HCT116 (cell line): ENCODE results near the gene TREM2. TPM values are rescaled to one million over a fixed set of nuclear protein-coding genes. Genes with fewer than 3 reads are reported as not detected.

ENCODE experiments used
- ATAC-seq: fragments of 200-7000 bp; cut with Tn5 transposase; 2 replicates; pipeline ENCODE4 v1.9.1; 2020; ENCODE audit warnings: mild to moderate bottlenecking, moderate library complexity
- BruUV-seq: library from RNA; stranded (reverse); fragments of 400-500 nt; replicated peaks from 2 replicates; lab custom pipeline; 2021; lab: Mats Ljungman, UMichigan
- CTCF ChIA-PET: fragments of 300-600 bp; sonication (Branson Sonifier 250); formaldehyde crosslinking; loops from one replicate; lab custom pipeline; 2021; ENCODE audit warnings: antibody characterized with exemption; lab: Charles Lee
- POLR2A ChIA-PET: fragments of 300-600, 350-600 bp; sonication (Branson Sonifier 250); formaldehyde crosslinking; loops from one replicate; lab custom pipeline; 2021; ENCODE audit warnings: antibody characterized with exemption; lab: Charles Lee
- RAD21 ChIA-PET, 2 experiments: fragments of 300-600 bp; sonication (Branson Sonifier 250); formaldehyde crosslinking; loops; one replicate each; lab custom pipeline; 2023; ENCODE audit warnings: low total read pairs in 2 of 2; ENCODE audit not compliant: uncharacterized antibody in 2 of 2, unreplicated experiment in 2 of 2, low non-redundant PET in 1 of 2; lab: Charles Lee
- DNase-seq: peaks from one replicate; pipeline ENCODE4 v3.0.0-alpha.2; 2010; ENCODE audit warnings: low read depth, low spot score
- H2AFZ ChIP-seq: fragments of 200-600 bp; shearing (Covaris generic), sonication (generic); 2 replicates; pipeline ENCODE4 v1.6.1; 2017; ENCODE audit warnings: low read depth, mixed run types, mixed read lengths, antibody characterized with exemption, low read length; ENCODE audit not compliant: poor library complexity, severe bottlenecking
- H3K27ac ChIP-seq: 2 replicates; pipeline ENCODE4 v1.5.1; 2012; ENCODE audit warnings: low read depth, low read length
- H3K27me3 ChIP-seq: fragments of 200-600 bp; sonication (generic); 2 replicates; pipeline ENCODE4 v1.6.1; 2016; ENCODE audit warnings: mixed run types, low read length, mixed read lengths; ENCODE audit not compliant: insufficient read depth
- H3K36me3 ChIP-seq, 2 experiments: fragments of 200-500 bp in 1 of 2; fragments of 200-600 bp in 1 of 2; sonication (Bioruptor generic) in 1 of 2; sonication (generic) in 1 of 2; 2 replicates each; pipeline versions ENCODE4 v1.5.1 to v1.6.1; 2014 to 2016; ENCODE audit warnings: low read length in 2 of 2, inconsistent platforms in 1 of 2, mixed read lengths in 1 of 2, mixed run types in 1 of 2; ENCODE audit not compliant: insufficient read depth in 2 of 2, control insufficient read depth in 1 of 2
- H3K4me1 ChIP-seq, 2 experiments: fragments of 200-600 bp in 1 of 2; sonication (generic) in 1 of 2; 2 replicates each; pipeline versions ENCODE4 v1.5.1 to v1.6.1; 2012 to 2017; ENCODE audit warnings: low read length in 2 of 2, inconsistent platforms in 1 of 2, mild to moderate bottlenecking in 1 of 2, mixed read lengths in 1 of 2, mixed run types in 1 of 2, moderate library complexity in 1 of 2; ENCODE audit not compliant: insufficient read depth in 2 of 2, control insufficient read depth in 1 of 2
- H3K4me2 ChIP-seq: fragments of 200-600 bp; sonication (generic); 2 replicates; pipeline ENCODE4 v1.6.1; 2017; ENCODE audit warnings: mixed run types, low read length, mixed read lengths
- H3K4me3 ChIP-seq, 2 experiments: fragments of 200-600 bp in 1 of 2; sonication (generic) in 1 of 2; replicated peaks in 1 of 2; 2 replicates each; pipeline ENCODE4 v1.5.1; 2011 to 2016; ENCODE audit warnings: low read length in 2 of 2, control low read depth in 1 of 2, low read depth in 1 of 2, mild to moderate bottlenecking in 1 of 2, mixed read lengths in 1 of 2, mixed run types in 1 of 2
- H3K79me2 ChIP-seq: fragments of 200-600 bp; sonication (generic); 2 replicates; pipeline ENCODE4 v1.6.1; 2017; ENCODE audit warnings: mild to moderate bottlenecking, mixed run types, low read length, moderate library complexity, mixed read lengths; ENCODE audit not compliant: insufficient read depth
- H3K9ac ChIP-seq: fragments of 200-600 bp; sonication (generic); 2 replicates; pipeline ENCODE4 v1.6.1; 2016; ENCODE audit warnings: low read length, mixed read lengths
- H3K9me2 ChIP-seq: fragments of 200-600 bp; sonication (generic), shearing (Covaris generic); 2 replicates; pipeline ENCODE4 v1.6.1; 2017; ENCODE audit warnings: mixed run types, mild to moderate bottlenecking, moderate library complexity; ENCODE audit not compliant: insufficient read depth
- H3K9me3 ChIP-seq, 2 experiments: fragments of 200-500 bp in 1 of 2; fragments of 200-600 bp in 1 of 2; sonication (Bioruptor generic) in 1 of 2; sonication (generic) in 1 of 2; 2 replicates each; pipeline ENCODE4 v1.6.1; 2014 to 2017; ENCODE audit warnings: low read length in 2 of 2, mixed read lengths in 2 of 2, inconsistent platforms in 1 of 2, low read depth in 1 of 2, mild to moderate bottlenecking in 1 of 2, mixed run types in 1 of 2, moderate library complexity in 1 of 2; ENCODE audit not compliant: control insufficient read depth in 1 of 2, insufficient read depth in 1 of 2
- H4K20me1 ChIP-seq: fragments of 200-600 bp; sonication (generic), shearing (Covaris generic); 2 replicates; pipeline ENCODE4 v1.6.1; 2017; ENCODE audit warnings: mixed run types, mild to moderate bottlenecking, moderate library complexity; ENCODE audit not compliant: insufficient read depth
- EGR1 ChIP-seq: IDR thresholded peaks from 2 replicates; pipeline ENCODE4 v1.6.1; 2012; ENCODE audit warnings: low read depth
- ELF1 ChIP-seq: IDR thresholded peaks from 2 replicates; pipeline ENCODE4 v1.6.1; 2012; ENCODE audit warnings: low read depth, borderline replicate concordance
- EZH2 ChIP-seq: fragments of 200-600 bp; sonication (generic); IDR thresholded peaks from 2 replicates; pipeline ENCODE4 v1.6.1; 2017; ENCODE audit warnings: antibody characterized with exemption, mixed run types
- EZH2phosphoT487 ChIP-seq: fragments of 200-600 bp; IDR thresholded peaks from 2 replicates; pipeline ENCODE4 v1.6.1; 2018; ENCODE audit warnings: antibody characterized with exemption, borderline replicate concordance
- FOSL1 ChIP-seq: IDR thresholded peaks from 2 replicates; pipeline ENCODE4 v1.6.1; 2012; ENCODE audit warnings: low read depth
- JUND ChIP-seq: IDR thresholded peaks from 2 replicates; pipeline ENCODE4 v1.6.1; 2012
- POLR2A ChIP-seq: IDR thresholded peaks from 2 replicates; pipeline ENCODE4 v1.7.0; 2011; ENCODE audit warnings: borderline replicate concordance; ENCODE audit not compliant: insufficient read depth, insufficient read length; ENCODE audit errors: extremely low read depth
- POLR2AphosphoS5 ChIP-seq: IDR thresholded peaks from 2 replicates; pipeline ENCODE4 v1.6.1; 2011; ENCODE audit warnings: mild to moderate bottlenecking, low read depth, low read length, moderate library complexity
- RAD21 ChIP-seq: IDR thresholded peaks from 2 replicates; pipeline ENCODE4 v1.6.1; 2012; ENCODE audit warnings: low read depth, mild to moderate bottlenecking
- SP1 ChIP-seq: IDR thresholded peaks from 2 replicates; pipeline ENCODE4 v1.6.1; 2012; ENCODE audit warnings: low read depth
- SRF ChIP-seq: IDR thresholded peaks from 2 replicates; pipeline ENCODE4 v1.6.1; 2012; ENCODE audit warnings: low read depth
- TCF7L2 ChIP-seq: IDR thresholded peaks from 2 replicates; pipeline ENCODE4 v1.7.0; 2011; ENCODE audit warnings: borderline replicate concordance, inconsistent platforms; ENCODE audit not compliant: insufficient read depth, insufficient read length; ENCODE audit errors: extremely low read depth
- YY1 ChIP-seq: IDR thresholded peaks from 2 replicates; pipeline ENCODE4 v1.6.1; 2011; ENCODE audit warnings: low read length, low read depth, moderate library complexity, mild to moderate bottlenecking; ENCODE audit not compliant: insufficient replicate concordance; ENCODE audit errors: extremely low read depth
- ZBTB33 ChIP-seq: IDR thresholded peaks from 2 replicates; pipeline ENCODE4 v1.6.1; 2011; ENCODE audit warnings: mild to moderate bottlenecking, low read length, moderate library complexity; ENCODE audit not compliant: insufficient replicate concordance; ENCODE audit errors: extremely low read depth
- ZFX ChIP-seq: fragments of 450-650 bp; IDR thresholded peaks from 2 replicates; pipeline ENCODE4 v1.6.1; 2017
- ZNF274 ChIP-seq: fragments of 200-500 bp; sonication (Bioruptor generic); IDR thresholded peaks from 2 replicates; pipeline ENCODE4 v1.6.1; 2014; ENCODE audit warnings: mild to moderate bottlenecking, low read depth, low read length, inconsistent platforms
- intact Hi-C: fragments of 100-400 bp; cut with micrococcal nuclease; formaldehyde crosslinking; loops from 2 replicates; pipeline ENCODE4 v1.10.0; 2022
- total RNA-seq: library from RNA; stranded (reverse); gene quantifications from one replicate; pipeline ENCODE4 v1.2.1, GENCODE V29; 2021; ENCODE audit not compliant: unreplicated experiment
- TF ChIP-seq, protein P1 (sequence below): IDR thresholded peaks from 2 replicates; pipeline ENCODE4 v1.6.1; 2012

Gene TREM2
- total RNA-seq, 1 experiment from 2014 or later, result not detected

DNA sequence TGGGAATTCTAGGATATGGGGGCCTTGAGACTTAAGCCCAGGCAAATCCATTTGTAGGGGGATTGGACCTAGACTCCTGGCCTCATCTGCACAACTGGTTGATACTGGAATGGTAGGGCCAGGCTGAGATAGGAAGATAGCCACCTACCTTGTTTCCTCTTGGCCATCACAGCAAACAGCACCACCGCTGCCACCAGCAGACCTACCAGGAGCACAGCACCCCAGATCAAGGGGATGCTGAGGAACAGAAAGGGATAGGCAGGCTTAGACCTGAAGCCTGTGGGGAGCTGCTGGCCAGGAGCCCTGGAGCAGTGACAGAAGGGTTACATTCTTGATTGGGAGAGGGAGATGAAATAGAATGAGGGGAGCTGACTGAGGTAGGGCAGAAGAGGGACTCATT, 12.2 kb downstream of the TREM2 start (continued):
- TF ChIP-seq SP1, result no peak
- TF ChIP-seq, all 23 proteins: peak for 0

GRCh38 chr6:41147917-41148316, 15.0 kb downstream of the TREM2 start:
- TF ChIP-seq YY1 (no peak), TCF7L2 (no peak), RAD21 (no peak), ZBTB33 (no peak), EGR1 (no peak), SP1 (no peak), EZH2 (no peak), FOSL1 (no peak), POLR2A (no peak), ZFX (no peak), JUND (no peak), SRF (no peak), POLR2AphosphoS5 (no peak), ELF1 (no peak), ZNF274 (no peak), EZH2phosphoT487 (no peak)
- TF ChIP-seq, protein P1, sequence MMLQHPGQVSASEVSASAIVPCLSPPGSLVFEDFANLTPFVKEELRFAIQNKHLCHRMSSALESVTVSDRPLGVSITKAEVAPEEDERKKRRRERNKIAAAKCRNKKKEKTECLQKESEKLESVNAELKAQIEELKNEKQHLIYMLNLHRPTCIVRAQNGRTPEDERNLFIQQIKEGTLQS, result no peak
- Histone ChIP-seq H2AFZ (no peak overlapping the region), H3K4me2 (no peak overlapping the region), H3K9me2 (no peaks in the 10 kb centered on the region), H3K36me3 (no peaks in the 10 kb centered on the region), H3K27ac (no peak overlapping the region), H3K79me2 (no peaks in the 10 kb centered on the region), H3K4me3 (no peak overlapping the region), H4K20me1 (no peaks in the 10 kb centered on the region), H3K4me1 (no peaks in the 10 kb centered on the region), H3K9ac (no peak overlapping the region), H3K27me3 (no peaks in the 10 kb centered on the region; the same call in 1 of the 2 replicates), H3K9me3 (no peaks in the 10 kb centered on the region)
- RAD21 ChIA-PET, result no interaction called here
- BruUV-seq, result no TSS peak
- no peak for DNase-seq
- no peak for ATAC-seq
- POLR2A ChIA-PET, result no interaction called here
- CTCF ChIA-PET, result no interaction called here
- intact Hi-C loops, result no loop called here
